H1 (cell line): ENCODE measurements around the gene LSM14B. TPM values are rescaled to one million over a fixed set of nuclear protein-coding genes. Genes with fewer than 3 reads are reported as not detected.

Experiments used
- CTBP2 ChIP-seq: IDR thresholded peaks from 2 replicates; pipeline ENCODE4 v1.7.0; 2011; ENCODE audit warnings: borderline replicate concordance, mild to moderate bottlenecking, moderate library complexity, mixed read lengths, low read length; ENCODE audit not compliant: insufficient read depth, insufficient read length
- GTF2F1 ChIP-seq: IDR thresholded peaks from 2 replicates; pipeline ENCODE4 v1.6.1; 2012; ENCODE audit warnings: low read depth, low read length, improper control_type of control experiment, borderline replicate concordance
- MAX ChIP-seq: IDR thresholded peaks from 2 replicates; pipeline ENCODE4 v1.6.1; 2012; ENCODE audit warnings: inconsistent platforms
- RFX5 ChIP-seq: IDR thresholded peaks from 2 replicates; pipeline ENCODE4 v1.6.1; 2011; ENCODE audit warnings: low read depth, low read length, improper control_type of control experiment, borderline replicate concordance
- SIX5 ChIP-seq: IDR thresholded peaks from 2 replicates; pipeline ENCODE4 v1.6.1; 2011; ENCODE audit warnings: mild to moderate bottlenecking, low read depth, low read length
- USF2 ChIP-seq: IDR thresholded peaks from 2 replicates; pipeline ENCODE4 v1.6.1; 2011; ENCODE audit warnings: low read length, improper control_type of control experiment
- polyA plus RNA-seq, 7 experiments: library from polyadenylated mRNA; depleted of rRNA in 3 of 7; stranded (reverse) in 5 of 7; unstranded in 2 of 7; fragments of >200 nt in 5 of 7; fragments of 200-250 nt in 2 of 7; gene quantifications; 1 replicate in 5 of 7; 2 replicates in 1 of 7; 4 replicates in 1 of 7; pipeline versions ENCODE4 v1.2.1 to v1.2.3, GENCODE V29; 2011 to 2013; ENCODE audit warnings: missing spikeins in 2 of 7, mixed read lengths in 2 of 7
- total RNA-seq: library from RNA; stranded (reverse); fragmentation: NEBNext Ultra II Directional; extraction: Animal tissue kit (Norgen Biotek cat#: 25700); gene quantifications from 2 replicates; pipeline ENCODE4 v1.2.1, GENCODE V29; 2021

The LSM14B gene
- total and polyA plus RNA-seq, 2 of the 8 experiments (the other 6 are each of a cell fraction or from before 2014, with no cell fraction given) = 58.3 to 65.6 TPM

- TF ChIP-seq RFX5 (no peak), CTBP2 (no peak), USF2 (no peak), GTF2F1 (no peak), MAX (no peak), SIX5 (no peak)
- TF ChIP-seq, all 59 proteins: peak for 0
Observed at GRCh38 chr20:62133051-62133845, 11.0 kb downstream of the LSM14B start (continued).
